HEK293 (cell line): ENCODE results near the gene ABAT.

Experiments used
- CTCF ChIA-PET: fragments of 350-600 bp; formaldehyde crosslinking; extraction: SDS; loops from one replicate; lab custom pipeline; 2021; ENCODE audit warnings: antibody characterized with exemption; lab: Yijun Ruan, JAX
- POLR2A ChIA-PET: fragments of 300-600 bp; formaldehyde crosslinking; extraction: SDS; loops from one replicate; lab custom pipeline; 2020; ENCODE audit warnings: antibody characterized with exemption, inconsistent platforms; lab: Yijun Ruan, JAX
- H3K27ac ChIP-seq: fragments of 200-500 bp; sonication (Bioruptor generic); 2 replicates; pipeline ENCODE4 v1.5.1; 2014; ENCODE audit warnings: low read depth, low read length, control low read depth, inconsistent platforms; ENCODE audit errors: extremely low read depth
- H3K36me3 ChIP-seq, 2 experiments: fragments of 200-500 bp in 1 of 2; sonication (Bioruptor generic) in 1 of 2; 1 replicate in 1 of 2; 2 replicates in 1 of 2; pipeline ENCODE4 v1.5.1; 2014 to 2017; ENCODE audit warnings: inconsistent platforms in 2 of 2, low read length in 2 of 2; ENCODE audit not compliant: control insufficient read depth in 2 of 2, insufficient read depth in 1 of 2
- H3K4me1 ChIP-seq: fragments of 200-500 bp; sonication (Bioruptor generic); 2 replicates; pipeline ENCODE4 v1.5.1; 2014; ENCODE audit warnings: mild to moderate bottlenecking, low read length, inconsistent platforms; ENCODE audit not compliant: control insufficient read depth, insufficient read depth
- H3K4me3 ChIP-seq: 2 replicates; pipeline ENCODE4 v1.5.1; 2011; ENCODE audit warnings: low read depth, mild to moderate bottlenecking, control low read depth, low read length, moderate library complexity
- H3K9me3 ChIP-seq: fragments of 200-500 bp; sonication (Bioruptor generic); 2 replicates; pipeline ENCODE4 v1.5.1; 2014; ENCODE audit warnings: low read depth, low read length, inconsistent platforms; ENCODE audit not compliant: control insufficient read depth, insufficient read depth
- BCL11B ChIP-seq: fragments of 450-650 bp; formaldehyde crosslinking; IDR thresholded peaks from 2 replicates; pipeline ENCODE4 v1.5.1; 2016; ENCODE audit warnings: low read depth, missing biosample characterization, missing genetic modification characterization
- KLF9 ChIP-seq: fragments of 450-650 bp; formaldehyde crosslinking; IDR thresholded peaks from 2 replicates; pipeline ENCODE4 v1.5.1; 2016; ENCODE audit warnings: missing biosample characterization, missing genetic modification characterization, low read depth
- PRDM1 ChIP-seq: fragments of 450-650 bp; formaldehyde crosslinking; IDR thresholded peaks from 2 replicates; pipeline ENCODE4; 2016; ENCODE audit warnings: missing biosample characterization, missing genetic modification characterization
- TCF7L2 ChIP-seq: IDR thresholded peaks from 2 replicates; pipeline ENCODE4 v1.6.1; 2011; ENCODE audit warnings: low read depth, mild to moderate bottlenecking, inconsistent platforms, low read length, moderate library complexity, borderline replicate concordance
- ZBTB11 ChIP-seq: fragments of 450-650 bp; formaldehyde crosslinking; conservative IDR thresholded peaks from 2 replicates; pipeline ENCODE4 v1.5.1; 2016; ENCODE audit warnings: low read depth, missing biosample characterization, missing genetic modification characterization
- ZBTB8A ChIP-seq: fragments of 450-650 bp; formaldehyde crosslinking; IDR thresholded peaks from 2 replicates; pipeline ENCODE4 v1.5.1; 2016; ENCODE audit warnings: missing biosample characterization, missing genetic modification characterization
- ZNF138 ChIP-seq: fragments of 450-650 bp; formaldehyde crosslinking; IDR thresholded peaks from 2 replicates; pipeline ENCODE4 v1.5.1; 2016; ENCODE audit warnings: missing biosample characterization, missing genetic modification characterization, borderline replicate concordance
- ZNF174 ChIP-seq: fragments of 450-650 bp; formaldehyde crosslinking; IDR thresholded peaks from 2 replicates; pipeline ENCODE4 v1.5.0; 2017; ENCODE audit warnings: missing biosample characterization, mild to moderate bottlenecking, missing genetic modification characterization
- ZNF23 ChIP-seq: fragments of 450-650 bp; formaldehyde crosslinking; IDR thresholded peaks from 2 replicates; pipeline ENCODE4 v1.5.1; 2016; ENCODE audit warnings: missing biosample characterization, missing genetic modification characterization, borderline replicate concordance
- ZNF335 ChIP-seq: fragments of 450-650 bp; formaldehyde crosslinking; conservative IDR thresholded peaks from 2 replicates; pipeline ENCODE4 v1.5.1; 2016; ENCODE audit warnings: missing biosample characterization, missing genetic modification characterization
- ZNF48 ChIP-seq: fragments of 450-650 bp; formaldehyde crosslinking; IDR thresholded peaks from 2 replicates; pipeline ENCODE4 v1.5.1; 2016; ENCODE audit warnings: missing biosample characterization, missing genetic modification characterization
- ZNF518A ChIP-seq: fragments of 450-650 bp; formaldehyde crosslinking; conservative IDR thresholded peaks from 2 replicates; pipeline ENCODE4 v1.5.1; 2016; ENCODE audit warnings: low read depth, missing biosample characterization, missing genetic modification characterization
- ZNF560 ChIP-seq: fragments of 450-650 bp; formaldehyde crosslinking; IDR thresholded peaks from 2 replicates; pipeline ENCODE4 v1.5.1; 2017; ENCODE audit warnings: missing biosample characterization, missing genetic modification characterization, borderline replicate concordance
- TF ChIP-seq, protein P1 (sequence below): fragments of 450-650 bp; formaldehyde crosslinking; IDR thresholded peaks from 2 replicates; pipeline ENCODE4 v1.5.1; 2016; ENCODE audit warnings: missing biosample characterization, missing genetic modification characterization
- TF ChIP-seq, protein P2 (sequence below): fragments of 450-650 bp; formaldehyde crosslinking; IDR thresholded peaks from 2 replicates; pipeline ENCODE4; 2016; ENCODE audit warnings: missing biosample characterization, missing genetic modification characterization

ABAT gene

GRCh38 chr16:8631818-8632465 lies 42.5 kb upstream of the ABAT start:
- CTCF ChIA-PET: interaction anchor here (0.6 to 1.0 kb wide), 2 partner anchors 9 to 64 kb away, joined by 3 read pairs; no protein-coding TSS in a partner anchor
- no peak for TF ChIP-seq ZBTB8A (tag by site-specific recombination)
- TF ChIP-seq ZBTB11 (tag by site-specific recombination): no peak
- no peak for TF ChIP-seq PRDM1 (tag by site-specific recombination)
- TF ChIP-seq KLF9 (tag by site-specific recombination): no peak
- no peak for TF ChIP-seq ZNF23 (tag by site-specific recombination)
- no peak for TF ChIP-seq ZNF48 (tag by site-specific recombination)
- no peak for TF ChIP-seq BCL11B (tag by site-specific recombination)
- TF ChIP-seq ZNF560 (tag by site-specific recombination): no peak
- TF ChIP-seq, protein P1, sequence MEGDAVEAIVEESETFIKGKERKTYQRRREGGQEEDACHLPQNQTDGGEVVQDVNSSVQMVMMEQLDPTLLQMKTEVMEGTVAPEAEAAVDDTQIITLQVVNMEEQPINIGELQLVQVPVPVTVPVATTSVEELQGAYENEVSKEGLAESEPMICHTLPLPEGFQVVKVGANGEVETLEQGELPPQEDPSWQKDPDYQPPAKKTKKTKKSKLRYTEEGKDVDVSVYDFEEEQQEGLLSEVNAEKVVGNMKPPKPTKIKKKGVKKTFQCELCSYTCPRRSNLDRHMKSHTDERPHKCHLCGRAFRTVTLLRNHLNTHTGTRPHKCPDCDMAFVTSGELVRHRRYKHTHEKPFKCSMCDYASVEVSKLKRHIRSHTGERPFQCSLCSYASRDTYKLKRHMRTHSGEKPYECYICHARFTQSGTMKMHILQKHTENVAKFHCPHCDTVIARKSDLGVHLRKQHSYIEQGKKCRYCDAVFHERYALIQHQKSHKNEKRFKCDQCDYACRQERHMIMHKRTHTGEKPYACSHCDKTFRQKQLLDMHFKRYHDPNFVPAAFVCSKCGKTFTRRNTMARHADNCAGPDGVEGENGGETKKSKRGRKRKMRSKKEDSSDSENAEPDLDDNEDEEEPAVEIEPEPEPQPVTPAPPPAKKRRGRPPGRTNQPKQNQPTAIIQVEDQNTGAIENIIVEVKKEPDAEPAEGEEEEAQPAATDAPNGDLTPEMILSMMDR (tag by site-specific recombination): no peak
- no peak for TF ChIP-seq ZNF335 (tag by site-specific recombination)
- TF ChIP-seq, protein P2, sequence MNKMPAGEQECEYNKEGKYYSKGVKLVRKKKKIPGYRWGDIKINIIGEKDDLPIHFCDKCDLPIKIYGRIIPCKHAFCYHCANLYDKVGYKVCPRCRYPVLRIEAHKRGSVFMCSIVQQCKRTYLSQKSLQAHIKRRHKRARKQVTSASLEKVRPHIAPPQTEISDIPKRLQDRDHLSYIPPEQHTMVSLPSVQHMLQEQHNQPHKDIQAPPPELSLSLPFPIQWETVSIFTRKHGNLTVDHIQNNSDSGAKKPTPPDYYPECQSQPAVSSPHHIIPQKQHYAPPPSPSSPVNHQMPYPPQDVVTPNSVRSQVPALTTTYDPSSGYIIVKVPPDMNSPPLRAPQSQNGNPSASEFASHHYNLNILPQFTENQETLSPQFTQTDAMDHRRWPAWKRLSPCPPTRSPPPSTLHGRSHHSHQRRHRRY: no peak
- no peak for TF ChIP-seq ZNF518A (tag by site-specific recombination)
- TF ChIP-seq ZNF138 (tag by site-specific recombination): no peak
- no peak for TF ChIP-seq TCF7L2
- no peak for TF ChIP-seq ZNF174 (tag by site-specific recombination)
- H3K4me1 ChIP-seq: no peaks in the 10 kb centered on the region
- peaks cover 18 to 95% of the 10 kb centered on the region in 2 experiments for H3K36me3 ChIP-seq
- H3K4me3 ChIP-seq: no peak overlapping the region
- no peak overlapping the region for H3K27ac ChIP-seq
- POLR2A ChIA-PET: no interaction called here
- H3K9me3 ChIP-seq: no peaks in the 10 kb centered on the region
